Nephron (organoid): ENCODE data around the gene CDKAL1.

Source experiments
- H3K27ac Mint-ChIP-seq, 3 experiments: 2 replicates each; pipeline ENCODE4 v1.8.0; 2020; ENCODE audit warnings: mixed read lengths in 3 of 3, mild to moderate bottlenecking in 2 of 3, moderate library complexity in 1 of 3
- H3K27me3 Mint-ChIP-seq: 2 replicates; pipeline ENCODE4 v1.8.0; 2021; ENCODE audit warnings: low read depth, mild to moderate bottlenecking, moderate library complexity, mixed read lengths
- H3K36me3 Mint-ChIP-seq: 2 replicates; pipeline ENCODE4 v1.8.0; 2020; ENCODE audit warnings: low read depth, mixed read lengths
- H3K4me1 Mint-ChIP-seq: 2 replicates; pipeline ENCODE4 v1.8.0; 2020; ENCODE audit warnings: mixed read lengths
- H3K4me3 Mint-ChIP-seq, 3 experiments: 2 replicates each; pipeline ENCODE4 v1.8.0; 2020; ENCODE audit warnings: mild to moderate bottlenecking in 3 of 3, mixed read lengths in 3 of 3, moderate library complexity in 2 of 3
- H3K9me3 Mint-ChIP-seq: 2 replicates; pipeline ENCODE4 v1.8.0; 2020; ENCODE audit warnings: mixed read lengths
- CTCF ChIP-seq, 3 experiments: fragments of 200-600 bp; sonication (generic); IDR thresholded peaks; one replicate each; pipeline ENCODE4 v1.5.0; 2021; ENCODE audit warnings: antibody characterized with exemption in 3 of 3; ENCODE audit not compliant: unreplicated experiment in 3 of 3

Gene CDKAL1

GRCh38 chr6:21102624-21103023 lies 568.4 kb downstream of the CDKAL1 start:
- no peak overlapping the region for H3K4me3 Mint-ChIP-seq
- TF ChIP-seq CTCF (IDR thresholded peaks at IDR 0.05; ENCODE audit: unreplicated experiment in 3 of 3), result no peak
- H3K36me3 Mint-ChIP-seq, result no peaks in the 10 kb centered on the region
- no peaks in the 10 kb centered on the region for H3K27me3 Mint-ChIP-seq
- no peak overlapping the region for H3K27ac Mint-ChIP-seq
- H3K9me3 Mint-ChIP-seq, result no peaks in the 10 kb centered on the region
- H3K4me1 Mint-ChIP-seq, result peaks cover 9% of the 10 kb centered on the region

GRCh38 chr6:21103626-21104224 lies 569.5 kb downstream of the CDKAL1 start:
- Mint-ChIP-seq H3K4me3 (no peak overlapping the region), H3K4me1 (peaks cover 5% of the 10 kb centered on the region), H3K9me3 (no peaks in the 10 kb centered on the region), H3K36me3 (no peaks in the 10 kb centered on the region), H3K27me3 (no peaks in the 10 kb centered on the region), H3K27ac (no peak overlapping the region)
- TF ChIP-seq CTCF (IDR thresholded peaks at IDR 0.05; ENCODE audit: unreplicated experiment in 3 of 3), result no peak

- peaks cover 5% of the 10 kb centered on the region for H3K4me1 Mint-ChIP-seq
- H3K4me3 Mint-ChIP-seq, result no peak overlapping the region
- no peaks in the 10 kb centered on the region for H3K36me3 Mint-ChIP-seq
- no peaks in the 10 kb centered on the region for H3K9me3 Mint-ChIP-seq
- H3K27me3 Mint-ChIP-seq, result no peaks in the 10 kb centered on the region
- H3K27ac Mint-ChIP-seq, result no peak overlapping the region
- TF ChIP-seq CTCF (IDR thresholded peaks at IDR 0.05; ENCODE audit: unreplicated experiment in 3 of 3), result no peak
These were observed 570.0 kb downstream of the CDKAL1 start for GRCh38 chr6:21104288-21104687.

GRCh38 chr6:21107796-21108195 lies 573.5 kb downstream of the CDKAL1 start:
- H3K27ac Mint-ChIP-seq, result no peak overlapping the region
- TF ChIP-seq CTCF (IDR thresholded peaks at IDR 0.05; ENCODE audit: unreplicated experiment in 3 of 3), result no peak
- H3K27me3 Mint-ChIP-seq, result no peaks in the 10 kb centered on the region
- H3K9me3 Mint-ChIP-seq, result no peaks in the 10 kb centered on the region
- peaks cover 37% of the 10 kb centered on the region for H3K4me1 Mint-ChIP-seq
- H3K4me3 Mint-ChIP-seq, result no peak overlapping the region
- no peaks in the 10 kb centered on the region for H3K36me3 Mint-ChIP-seq

GRCh38 chr6:21109391-21110178 lies 575.3 kb downstream of the CDKAL1 start:
- Mint-ChIP-seq H3K9me3 (no peaks in the 10 kb centered on the region), H3K4me3 (no peak overlapping the region), H3K36me3 (no peaks in the 10 kb centered on the region), H3K27me3 (no peaks in the 10 kb centered on the region), H3K4me1 (peaks cover 35% of the 10 kb centered on the region), H3K27ac (peak overlapping the region; percentile 58 to 67 (median 66))
- TF ChIP-seq CTCF (IDR thresholded peaks at IDR 0.05; ENCODE audit: unreplicated experiment in 3 of 3), result no peak

- TF ChIP-seq CTCF (IDR thresholded peaks at IDR 0.05; ENCODE audit: unreplicated experiment in 3 of 3), result no peak
- H3K4me1 Mint-ChIP-seq, result peaks cover 42% of the 10 kb centered on the region
- peak overlapping the region; percentile 57 to 62 (median 58) for H3K27ac Mint-ChIP-seq
- H3K36me3 Mint-ChIP-seq, result no peaks in the 10 kb centered on the region
- no peaks in the 10 kb centered on the region for H3K9me3 Mint-ChIP-seq
- H3K4me3 Mint-ChIP-seq, result no peak overlapping the region
- H3K27me3 Mint-ChIP-seq, result no peaks in the 10 kb centered on the region
These were observed 576.4 kb downstream of the CDKAL1 start for GRCh38 chr6:21110684-21111083.
